GM18507 (cell line): ENCODE data around the gene SSH3.

Experiments
- DNase-seq: peaks from one replicate; pipeline ENCODE4 v3.0.0; 2011; ENCODE audit warnings: low read depth; ENCODE audit not compliant: insufficient read length; ENCODE audit errors: extremely low spot score
- FAIRE-seq: peaks from 2 replicates; lab custom pipeline; 2011; peaks lifted over from hg19 to GRCh38; lab: Jason Lieb, UNC

The SSH3 gene

DNA sequence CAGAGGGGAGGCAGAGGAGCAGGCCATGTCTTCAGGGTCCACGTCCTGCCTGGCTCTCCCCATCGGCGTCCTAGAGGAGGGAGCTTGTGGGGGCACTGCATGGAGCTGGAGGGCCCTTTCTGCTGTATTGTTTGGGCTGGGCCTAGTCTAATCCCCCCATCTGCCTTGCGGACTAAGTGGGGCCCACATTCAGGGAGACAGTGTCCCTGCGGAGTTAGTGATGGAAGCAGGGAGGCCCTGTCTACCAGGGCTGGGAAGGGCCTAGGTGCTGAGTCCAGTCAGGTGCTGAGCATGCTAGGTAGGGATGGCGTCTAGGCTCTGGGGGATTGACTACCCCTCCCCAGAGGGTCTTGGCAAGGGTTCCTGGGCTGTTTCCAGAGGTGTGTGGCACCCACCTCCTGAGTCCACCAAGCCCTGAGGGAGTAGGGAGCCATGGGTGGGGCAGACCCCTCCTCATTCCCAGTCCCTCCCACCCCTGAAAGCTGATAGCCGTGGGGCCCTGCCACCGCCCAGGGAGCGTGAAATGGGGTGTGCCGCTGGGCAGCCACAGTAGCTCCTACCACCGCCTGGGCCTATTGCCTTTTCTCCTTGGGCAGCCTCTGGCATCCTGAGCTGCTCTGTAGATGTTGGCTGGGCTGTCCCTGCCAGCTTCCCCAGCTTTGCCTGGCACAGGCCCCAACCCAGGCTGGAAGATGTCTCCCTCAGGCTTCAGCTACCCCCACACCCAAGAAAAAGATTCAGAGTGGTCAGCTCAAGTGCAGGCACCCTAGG lies 51.9 kb downstream of the SSH3 start:
- no peak for DNase-seq
- no peak for FAIRE-seq

DNA sequence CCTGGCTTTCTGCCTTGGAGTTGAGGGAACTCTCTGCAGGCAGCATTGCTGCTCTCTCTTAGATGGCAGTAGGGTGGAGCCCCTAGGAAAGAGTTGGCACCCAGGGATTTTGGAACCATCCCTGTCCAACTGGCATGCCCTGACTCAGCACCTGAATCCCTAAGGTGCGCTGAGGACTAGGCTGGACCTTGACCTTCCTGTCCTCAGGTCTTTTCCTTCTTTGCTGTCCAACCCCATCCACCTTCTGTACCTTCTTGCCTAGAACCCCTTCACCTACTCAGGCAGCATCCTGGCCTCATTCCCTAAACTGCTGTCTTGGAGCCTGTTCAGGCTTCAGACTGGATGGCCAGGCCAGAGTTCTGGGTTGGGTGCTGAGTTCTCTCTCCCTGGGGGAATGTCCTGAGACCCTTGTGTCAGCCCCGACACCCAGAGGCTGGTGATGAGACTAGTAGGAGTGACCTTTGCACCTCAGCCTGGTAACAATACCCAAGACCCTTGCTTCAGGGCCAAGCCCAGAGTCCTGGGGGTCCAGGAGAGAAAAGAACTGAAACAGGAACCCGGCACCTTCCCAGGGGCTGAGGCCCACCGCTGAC lies 52.6 kb downstream of the SSH3 start:
- no peak for DNase-seq
- no peak for FAIRE-seq

DNA sequence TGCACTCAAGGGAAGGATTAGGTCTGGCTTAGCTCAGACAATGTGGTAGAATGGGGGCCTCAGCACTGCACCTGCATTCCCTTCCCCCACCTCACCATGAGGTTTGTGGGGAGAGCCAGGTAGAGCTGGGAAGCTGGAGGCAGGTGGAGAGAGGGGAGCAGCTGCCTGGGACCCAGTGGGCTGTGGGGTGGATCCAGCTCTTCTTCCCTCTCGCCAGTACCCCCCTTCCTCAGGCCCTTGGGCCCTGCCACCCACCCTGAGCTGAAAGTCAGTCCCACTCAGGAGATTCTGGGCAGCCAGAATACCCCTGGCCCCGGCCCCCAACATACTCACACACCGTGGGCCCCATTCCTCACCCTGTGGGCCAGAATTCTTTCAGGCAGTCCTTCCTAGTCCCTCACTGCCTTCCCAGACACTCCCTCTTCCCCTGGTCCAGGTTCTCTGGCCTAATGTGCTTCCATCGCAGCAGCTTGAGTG lies 53.1 kb downstream of the SSH3 start:
- FAIRE-seq (no peak), DNase-seq (no peak)

DNA sequence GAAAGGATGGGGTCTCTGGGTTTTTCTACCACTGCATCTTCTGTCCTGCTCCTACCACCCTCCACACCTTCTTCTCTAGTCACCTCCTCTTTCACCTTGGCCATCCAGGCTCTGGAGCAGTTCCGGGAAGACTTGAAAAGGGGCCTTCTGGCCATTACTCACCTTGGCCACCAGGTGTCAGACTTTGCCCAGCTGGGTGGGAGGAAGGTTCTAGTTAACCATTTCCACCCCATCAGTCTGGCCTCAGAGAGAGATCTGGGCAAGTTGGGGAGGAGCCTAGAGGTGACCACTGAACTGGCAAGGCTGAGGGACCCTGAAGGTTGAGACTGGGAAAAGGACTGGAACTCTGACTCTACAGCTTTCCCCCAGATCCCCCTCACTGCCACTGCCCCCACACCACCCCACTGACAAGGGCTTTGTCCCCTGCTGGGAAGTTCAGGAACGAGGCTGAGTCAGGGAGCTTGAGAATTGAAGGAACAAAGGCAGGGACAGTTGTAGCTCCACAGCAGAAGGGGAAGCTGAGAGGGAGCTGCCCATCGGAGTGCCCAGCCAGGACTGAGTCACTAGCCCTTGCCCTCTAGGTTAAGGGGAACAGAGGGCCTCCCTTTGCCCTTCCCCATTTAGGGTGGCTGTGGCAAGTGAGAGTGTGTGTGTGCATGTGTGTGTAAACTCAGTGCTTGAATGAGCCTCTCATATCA lies 53.7 kb downstream of the SSH3 start:
- FAIRE-seq (peak; percentile 76), DNase-seq (no peak)

DNA sequence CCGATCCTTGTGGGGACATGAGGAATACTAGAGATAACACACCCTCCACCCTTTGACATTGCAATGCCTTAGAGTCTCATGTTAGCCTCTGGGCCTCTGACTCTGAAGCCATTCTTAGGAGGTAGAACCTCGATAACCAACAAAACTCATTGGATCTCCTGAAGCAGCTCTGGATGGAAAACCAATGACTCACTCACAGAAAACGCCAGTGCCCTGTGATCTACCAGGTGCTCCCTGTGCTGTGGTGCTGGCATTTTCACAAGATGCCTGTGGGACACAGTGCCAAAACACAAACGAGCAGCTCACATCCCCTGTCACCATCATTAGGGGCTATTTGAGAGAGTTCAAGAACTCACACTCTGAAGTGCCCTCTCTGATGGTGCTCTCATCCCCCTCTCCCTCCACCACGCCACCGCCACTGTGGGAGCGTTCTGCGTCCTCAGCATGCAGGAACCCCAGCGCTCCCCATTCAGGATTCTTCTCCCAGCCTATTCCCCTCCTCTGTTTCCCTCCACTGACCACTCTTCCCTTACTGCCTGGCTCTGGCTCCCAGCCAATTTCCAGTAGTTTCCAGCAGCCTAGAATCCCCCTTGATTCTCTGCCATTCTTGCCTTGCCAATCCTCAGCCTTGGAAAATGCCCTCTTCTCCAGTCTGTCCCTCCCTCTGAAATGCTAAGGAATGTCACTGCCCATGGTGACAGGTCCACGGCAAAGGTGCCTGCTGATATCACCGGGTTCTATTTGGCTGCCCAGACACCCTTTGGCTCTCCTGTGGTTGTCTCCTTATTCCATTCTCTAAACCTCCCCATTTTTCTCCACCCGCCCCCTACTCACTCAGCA lies 54.7 kb downstream of the SSH3 start:
- DNase-seq: no peak
- no peak for FAIRE-seq
